ENCODE results near the gene WDR11. TPM values are rescaled to one million over a fixed set of nuclear protein-coding genes. Genes with fewer than 3 reads are reported as not detected.

The WDR11 gene
- total RNA-seq, 1 donor from 2014 or later, result 61.2 TPM

DNA sequence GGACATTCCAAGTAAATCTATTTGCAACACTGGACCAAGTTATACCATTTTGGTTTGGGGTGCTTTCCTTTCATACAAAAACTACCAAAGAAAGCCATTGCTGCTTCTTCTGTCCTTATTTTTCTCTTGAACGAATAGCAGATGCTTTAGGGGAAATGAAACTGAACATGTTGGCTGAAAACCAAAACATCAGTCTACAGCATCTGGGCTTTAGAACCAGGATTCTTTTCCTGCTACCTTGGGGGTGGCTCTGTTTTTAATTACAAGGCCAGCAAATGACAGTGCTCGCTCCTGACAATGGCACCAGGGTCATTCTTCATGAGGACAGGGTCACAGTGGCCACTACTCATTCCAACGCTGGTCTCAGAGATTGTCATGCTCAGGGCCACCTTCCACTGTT is 80.3 kb downstream of the WDR11 start:
- Mint-ChIP-seq H3K36me3 (ENCODE audit: low read depth, unreplicated experiment) (peaks cover 7% of the 10 kb centered on the region), H3K9me3 (ENCODE audit: unreplicated experiment) (no peaks in the 10 kb centered on the region), H3K4me3 (ENCODE audit: unreplicated experiment) (no peak overlapping the region), H3K27me3 (ENCODE audit: unreplicated experiment) (peaks cover 4% of the 10 kb centered on the region), H3K27ac (ENCODE audit: unreplicated experiment) (no peak overlapping the region), H3K4me1 (ENCODE audit: unreplicated experiment) (peaks cover 2% of the 10 kb centered on the region)
- DNase-seq (ENCODE audit: low spot score), result no peak
- TF ChIP-seq, protein P1, sequence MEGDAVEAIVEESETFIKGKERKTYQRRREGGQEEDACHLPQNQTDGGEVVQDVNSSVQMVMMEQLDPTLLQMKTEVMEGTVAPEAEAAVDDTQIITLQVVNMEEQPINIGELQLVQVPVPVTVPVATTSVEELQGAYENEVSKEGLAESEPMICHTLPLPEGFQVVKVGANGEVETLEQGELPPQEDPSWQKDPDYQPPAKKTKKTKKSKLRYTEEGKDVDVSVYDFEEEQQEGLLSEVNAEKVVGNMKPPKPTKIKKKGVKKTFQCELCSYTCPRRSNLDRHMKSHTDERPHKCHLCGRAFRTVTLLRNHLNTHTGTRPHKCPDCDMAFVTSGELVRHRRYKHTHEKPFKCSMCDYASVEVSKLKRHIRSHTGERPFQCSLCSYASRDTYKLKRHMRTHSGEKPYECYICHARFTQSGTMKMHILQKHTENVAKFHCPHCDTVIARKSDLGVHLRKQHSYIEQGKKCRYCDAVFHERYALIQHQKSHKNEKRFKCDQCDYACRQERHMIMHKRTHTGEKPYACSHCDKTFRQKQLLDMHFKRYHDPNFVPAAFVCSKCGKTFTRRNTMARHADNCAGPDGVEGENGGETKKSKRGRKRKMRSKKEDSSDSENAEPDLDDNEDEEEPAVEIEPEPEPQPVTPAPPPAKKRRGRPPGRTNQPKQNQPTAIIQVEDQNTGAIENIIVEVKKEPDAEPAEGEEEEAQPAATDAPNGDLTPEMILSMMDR (IDR thresholded peaks at IDR 0.05; ENCODE audit: unreplicated experiment), result no peak

DNA sequence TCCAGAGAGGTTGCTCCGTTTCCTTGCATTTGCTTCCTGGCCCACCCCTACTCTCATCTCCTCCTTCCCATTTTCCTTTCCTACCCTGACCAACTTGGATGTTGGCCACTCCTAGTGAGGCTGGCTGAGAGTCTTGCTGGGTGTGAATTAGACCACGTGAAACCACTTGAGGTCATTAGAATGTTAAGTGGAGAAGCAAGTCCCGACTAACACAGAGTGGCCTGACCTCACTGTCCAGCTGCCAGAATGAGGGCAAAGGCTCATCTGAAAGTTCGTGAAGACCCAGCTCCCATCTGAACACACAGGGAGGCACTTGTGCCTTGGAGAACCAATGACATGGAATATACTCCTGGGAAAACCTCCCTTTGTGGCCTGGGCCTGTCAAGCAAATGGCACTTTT is 80.8 kb downstream of the WDR11 start:
- peaks cover 4% of the 10 kb centered on the region for H3K27me3 Mint-ChIP-seq (ENCODE audit: unreplicated experiment)
- peaks cover 2% of the 10 kb centered on the region for H3K4me1 Mint-ChIP-seq (ENCODE audit: unreplicated experiment)
- TF ChIP-seq, protein P1 (IDR thresholded peaks at IDR 0.05; ENCODE audit: unreplicated experiment), result no peak
- DNase-seq (ENCODE audit: low spot score), result no peak
- H3K4me3 Mint-ChIP-seq (ENCODE audit: unreplicated experiment), result no peak overlapping the region
- H3K9me3 Mint-ChIP-seq (ENCODE audit: unreplicated experiment), result no peaks in the 10 kb centered on the region
- H3K36me3 Mint-ChIP-seq (ENCODE audit: low read depth, unreplicated experiment), result peaks cover 7% of the 10 kb centered on the region
- no peak overlapping the region for H3K27ac Mint-ChIP-seq (ENCODE audit: unreplicated experiment)

DNA sequence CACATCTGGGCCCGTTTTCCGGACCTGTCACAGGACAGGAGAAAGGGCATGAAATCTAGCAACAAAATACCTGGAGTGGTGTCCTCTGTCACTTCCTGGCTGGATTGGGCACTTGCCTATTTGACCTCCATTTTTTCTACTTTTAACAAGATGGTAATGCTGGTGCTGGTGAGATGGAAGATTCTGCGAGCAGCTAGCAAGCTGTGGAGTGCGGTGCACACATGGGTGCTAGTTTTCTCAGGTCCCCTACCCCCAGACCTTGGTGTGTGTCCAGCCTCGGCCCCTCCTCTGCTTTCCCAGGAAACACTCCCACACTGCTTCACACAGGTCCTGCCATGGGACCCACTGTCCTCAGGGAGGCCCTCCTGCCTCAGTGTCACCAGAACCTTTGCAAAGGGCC is 87.7 kb downstream of the WDR11 start:
- no peak for DNase-seq (ENCODE audit: low spot score)
- no peak overlapping the region for H3K4me3 Mint-ChIP-seq (ENCODE audit: unreplicated experiment)
- peaks cover 5% of the 10 kb centered on the region for H3K27me3 Mint-ChIP-seq (ENCODE audit: unreplicated experiment)
- H3K4me1 Mint-ChIP-seq (ENCODE audit: unreplicated experiment), result no peaks in the 10 kb centered on the region
- H3K27ac Mint-ChIP-seq (ENCODE audit: unreplicated experiment), result no peak overlapping the region
- no peaks in the 10 kb centered on the region for H3K9me3 Mint-ChIP-seq (ENCODE audit: unreplicated experiment)
- H3K36me3 Mint-ChIP-seq (ENCODE audit: low read depth, unreplicated experiment), result no peaks in the 10 kb centered on the region
- TF ChIP-seq, protein P1 (IDR thresholded peaks at IDR 0.05; ENCODE audit: unreplicated experiment), result no peak

DNA sequence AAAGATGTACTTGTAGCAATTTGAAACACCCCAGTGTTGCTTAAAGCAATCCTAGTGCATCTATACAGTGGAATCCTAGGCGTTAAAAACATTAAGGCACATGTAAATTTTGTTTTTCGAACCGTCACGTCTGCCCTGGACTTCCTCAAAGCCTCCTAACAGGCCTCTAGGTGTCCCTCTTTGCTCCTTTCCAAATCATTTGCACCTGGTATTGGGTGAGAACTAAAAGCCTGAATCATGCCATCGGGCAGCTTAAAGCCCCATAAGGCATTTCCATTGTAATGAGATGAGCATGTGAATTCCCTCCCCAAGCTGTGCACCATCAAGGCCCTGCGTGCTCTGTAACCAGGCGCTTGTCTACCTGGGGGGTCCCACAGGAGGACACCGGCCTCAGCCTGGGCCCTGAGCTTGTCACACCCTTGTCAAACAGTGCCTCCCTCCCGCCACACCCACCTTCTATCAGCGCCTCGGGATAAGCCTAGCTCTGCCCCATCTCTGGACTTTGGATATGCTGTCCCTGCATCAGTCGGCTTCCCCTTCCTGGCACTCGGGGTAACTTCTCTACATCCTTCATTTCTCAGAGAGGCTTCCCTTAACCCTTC is 89.2 kb downstream of the WDR11 start:
- Mint-ChIP-seq H3K27ac (ENCODE audit: unreplicated experiment) (no peak overlapping the region), H3K36me3 (ENCODE audit: low read depth, unreplicated experiment) (no peaks in the 10 kb centered on the region), H3K4me1 (ENCODE audit: unreplicated experiment) (peaks cover 4% of the 10 kb centered on the region), H3K9me3 (ENCODE audit: unreplicated experiment) (no peaks in the 10 kb centered on the region), H3K4me3 (ENCODE audit: unreplicated experiment) (no peak overlapping the region), H3K27me3 (ENCODE audit: unreplicated experiment) (peaks cover 5% of the 10 kb centered on the region)
- TF ChIP-seq, protein P1 (IDR thresholded peaks at IDR 0.05; ENCODE audit: unreplicated experiment), result no peak
- DNase-seq (ENCODE audit: low spot score), result no peak

DNA sequence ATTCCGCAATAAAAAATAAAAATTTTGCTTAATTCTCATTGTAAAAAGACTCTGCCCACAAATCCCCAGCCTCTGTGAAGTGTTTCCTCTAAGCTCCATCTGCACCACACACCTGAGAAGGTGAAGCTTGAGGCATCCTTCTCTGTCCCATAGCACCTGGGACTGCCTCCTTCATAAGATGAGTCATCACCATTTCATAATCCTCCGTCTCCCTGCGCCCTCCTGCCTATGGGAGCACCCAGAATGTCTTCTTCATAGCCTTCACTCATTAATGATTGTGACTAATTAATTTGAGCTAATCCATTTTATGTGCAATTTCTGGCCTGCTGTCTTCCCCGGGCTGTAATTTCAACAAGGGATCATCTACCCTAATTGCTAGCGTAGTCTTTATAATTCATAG is 90.3 kb downstream of the WDR11 start:
- peaks cover 6% of the 10 kb centered on the region for H3K4me1 Mint-ChIP-seq (ENCODE audit: unreplicated experiment)
- no peak overlapping the region for H3K27ac Mint-ChIP-seq (ENCODE audit: unreplicated experiment)
- H3K4me3 Mint-ChIP-seq (ENCODE audit: unreplicated experiment), result no peak overlapping the region
- TF ChIP-seq, protein P1 (IDR thresholded peaks at IDR 0.05; ENCODE audit: unreplicated experiment), result no peak
- no peak for DNase-seq (ENCODE audit: low spot score)
- H3K9me3 Mint-ChIP-seq (ENCODE audit: unreplicated experiment), result no peaks in the 10 kb centered on the region
- H3K27me3 Mint-ChIP-seq (ENCODE audit: unreplicated experiment), result peaks cover 5% of the 10 kb centered on the region
- no peaks in the 10 kb centered on the region for H3K36me3 Mint-ChIP-seq (ENCODE audit: low read depth, unreplicated experiment)
